ENCODE results near the gene PTPN11. TPM values are rescaled to one million over a fixed set of nuclear protein-coding genes. Genes with fewer than 3 reads are reported as not detected.

Gene PTPN11
- total and polyA plus RNA-seq, 10 of the 15 experiments (the other 5 are each of a cell fraction or from before 2014, with no cell fraction given) = 14.6 to 85.2 (median 58.6) TPM

DNA sequence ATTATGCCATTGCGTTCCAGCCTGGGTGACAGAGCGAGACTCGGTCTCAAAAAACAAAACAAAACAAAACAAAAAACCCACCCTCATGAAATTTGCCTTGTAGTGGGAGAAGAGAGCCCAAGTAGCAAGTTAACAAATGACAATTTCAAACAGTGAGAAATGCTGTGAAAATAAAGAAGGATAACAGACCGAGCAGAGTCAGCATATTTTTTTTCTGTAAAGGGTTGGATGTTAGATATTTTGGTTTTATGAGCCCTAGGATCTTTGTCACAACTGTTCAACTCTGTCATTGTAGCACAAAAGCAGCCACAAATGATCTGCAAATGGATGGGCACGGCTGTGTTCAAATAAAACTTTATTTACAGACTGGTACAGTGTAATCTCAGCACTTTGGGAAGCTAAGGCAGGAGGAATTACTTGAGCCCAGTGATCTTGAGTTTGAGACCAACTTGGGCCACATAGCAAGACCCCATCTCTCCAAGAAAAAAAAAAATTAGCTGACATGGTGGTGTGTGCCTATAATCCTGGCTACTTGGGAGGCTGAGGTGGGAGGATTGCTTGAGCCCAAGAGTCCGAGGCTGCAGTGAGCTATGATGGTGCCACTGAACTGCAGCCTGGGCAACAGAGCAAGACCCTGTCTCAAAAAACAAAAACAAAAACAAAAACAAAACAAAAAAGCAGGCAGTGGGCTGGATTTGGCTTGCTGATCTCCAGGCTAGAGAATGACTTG is 117.1 kb downstream of the PTPN11 start:
- DNase-seq (ENCODE audit: low read depth, low spot score) (no peak), FAIRE-seq (no peak), ATAC-seq (no peak)
- Histone ChIP-seq H3K9ac (ENCODE audit: control insufficient read depth, insufficient read depth, low read length) (no peak overlapping the region), H3K27me3 (replicated peaks in 1 of 2; ENCODE audit: control insufficient read depth in 2 of 2, insufficient read depth in 2 of 2, low read length in 1 of 2) (peaks cover 0 to 2% of the 10 kb centered on the region in 2 experiments; a peak in 2 of 4 replicates), H2AFZ (ENCODE audit: control insufficient read depth, low read depth, low read length) (no peak overlapping the region), H3K27ac (ENCODE audit: control insufficient read depth, insufficient read depth) (no peak overlapping the region), H3K79me2 (ENCODE audit: control insufficient read depth, insufficient read depth, low read length) (no peaks in the 10 kb centered on the region), H3K4me3 (no peak overlapping the region), H3K4me1 (ENCODE audit: control insufficient read depth, insufficient read depth, low read length) (no peaks in the 10 kb centered on the region), H3K9me3 (replicated peaks; ENCODE audit: control insufficient read depth, insufficient read depth, low read length) (no peaks in the 10 kb centered on the region), H3K4me2 (ENCODE audit: control insufficient read depth, insufficient read depth) (no peak overlapping the region), H3K36me3 (ENCODE audit: control insufficient read depth in 2 of 2, insufficient read depth in 2 of 2, low read length in 1 of 2) (no peaks in the 10 kb centered on the region), H4K20me1 (ENCODE audit: control insufficient read depth, insufficient read depth) (no peaks in the 10 kb centered on the region)
- POLR2A ChIA-PET = no interaction called here
- RAD21 ChIA-PET (ENCODE audit: unreplicated experiment) = no interaction called here
- 46% methylated on average over 6 of the region's 6 CpGs for WGBS (ENCODE audit: insufficient coverage, insufficient replicate concordance, low lambda C conversion rate, missing lambda C conversion rate)
- intact Hi-C loops (cut with micrococcal nuclease; ENCODE audit: unreplicated experiment) = no loop called here
- no TSS peak for BruUV-seq (replicated peaks)
- in situ Hi-C loops (cut with MboI) = no loop called here
- CTCF ChIA-PET = no interaction called here
- TF ChIP-seq, protein P1, sequence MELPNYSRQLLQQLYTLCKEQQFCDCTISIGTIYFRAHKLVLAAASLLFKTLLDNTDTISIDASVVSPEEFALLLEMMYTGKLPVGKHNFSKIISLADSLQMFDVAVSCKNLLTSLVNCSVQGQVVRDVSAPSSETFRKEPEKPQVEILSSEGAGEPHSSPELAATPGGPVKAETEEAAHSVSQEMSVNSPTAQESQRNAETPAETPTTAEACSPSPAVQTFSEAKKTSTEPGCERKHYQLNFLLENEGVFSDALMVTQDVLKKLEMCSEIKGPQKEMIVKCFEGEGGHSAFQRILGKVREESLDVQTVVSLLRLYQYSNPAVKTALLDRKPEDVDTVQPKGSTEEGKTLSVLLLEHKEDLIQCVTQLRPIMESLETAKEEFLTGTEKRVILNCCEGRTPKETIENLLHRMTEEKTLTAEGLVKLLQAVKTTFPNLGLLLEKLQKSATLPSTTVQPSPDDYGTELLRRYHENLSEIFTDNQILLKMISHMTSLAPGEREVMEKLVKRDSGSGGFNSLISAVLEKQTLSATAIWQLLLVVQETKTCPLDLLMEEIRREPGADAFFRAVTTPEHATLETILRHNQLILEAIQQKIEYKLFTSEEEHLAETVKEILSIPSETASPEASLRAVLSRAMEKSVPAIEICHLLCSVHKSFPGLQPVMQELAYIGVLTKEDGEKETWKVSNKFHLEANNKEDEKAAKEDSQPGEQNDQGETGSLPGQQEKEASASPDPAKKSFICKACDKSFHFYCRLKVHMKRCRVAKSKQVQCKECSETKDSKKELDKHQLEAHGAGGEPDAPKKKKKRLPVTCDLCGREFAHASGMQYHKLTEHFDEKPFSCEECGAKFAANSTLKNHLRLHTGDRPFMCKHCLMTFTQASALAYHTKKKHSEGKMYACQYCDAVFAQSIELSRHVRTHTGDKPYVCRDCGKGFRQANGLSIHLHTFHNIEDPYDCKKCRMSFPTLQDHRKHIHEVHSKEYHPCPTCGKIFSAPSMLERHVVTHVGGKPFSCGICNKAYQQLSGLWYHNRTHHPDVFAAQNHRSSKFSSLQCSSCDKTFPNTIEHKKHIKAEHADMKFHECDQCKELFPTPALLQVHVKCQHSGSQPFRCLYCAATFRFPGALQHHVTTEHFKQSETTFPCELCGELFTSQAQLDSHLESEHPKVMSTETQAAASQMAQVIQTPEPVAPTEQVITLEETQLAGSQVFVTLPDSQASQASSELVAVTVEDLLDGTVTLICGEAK (IDR thresholded peaks at IDR 0.05; ENCODE audit: borderline replicate concordance) = 0 out of 2 replicates have a peak, but pooled peaks have one; percentile 23
- TF ChIP-seq ZBED1 (IDR thresholded peaks at IDR 0.05; ENCODE audit: borderline replicate concordance) = no peak
- TF ChIP-seq, protein P2, sequence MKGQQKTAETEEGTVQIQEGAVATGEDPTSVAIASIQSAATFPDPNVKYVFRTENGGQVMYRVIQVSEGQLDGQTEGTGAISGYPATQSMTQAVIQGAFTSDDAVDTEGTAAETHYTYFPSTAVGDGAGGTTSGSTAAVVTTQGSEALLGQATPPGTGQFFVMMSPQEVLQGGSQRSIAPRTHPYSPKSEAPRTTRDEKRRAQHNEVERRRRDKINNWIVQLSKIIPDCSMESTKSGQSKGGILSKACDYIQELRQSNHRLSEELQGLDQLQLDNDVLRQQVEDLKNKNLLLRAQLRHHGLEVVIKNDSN (IDR thresholded peaks at IDR 0.05; ENCODE audit: borderline replicate concordance, extremely low read length, insufficient read depth, low read depth, low read length) = no peak
- SMC1A ChIA-PET (ENCODE audit: uncharacterized antibody, unreplicated experiment) = no interaction called here

Measured in GM12878 (cell line).